SH-SY5Y (cell line): Measurements from ENCODE around the gene SLX1A.

Experiments used
- GATA2 ChIP-seq: IDR thresholded peaks from 2 replicates; pipeline ENCODE4 v1.6.1; 2011; ENCODE audit warnings: mild to moderate bottlenecking, low read depth, low read length
- GATA3 ChIP-seq: IDR thresholded peaks from 2 replicates; pipeline ENCODE4 v1.6.1; 2011; ENCODE audit warnings: low read depth, mild to moderate bottlenecking, low read length, moderate library complexity

DNA sequence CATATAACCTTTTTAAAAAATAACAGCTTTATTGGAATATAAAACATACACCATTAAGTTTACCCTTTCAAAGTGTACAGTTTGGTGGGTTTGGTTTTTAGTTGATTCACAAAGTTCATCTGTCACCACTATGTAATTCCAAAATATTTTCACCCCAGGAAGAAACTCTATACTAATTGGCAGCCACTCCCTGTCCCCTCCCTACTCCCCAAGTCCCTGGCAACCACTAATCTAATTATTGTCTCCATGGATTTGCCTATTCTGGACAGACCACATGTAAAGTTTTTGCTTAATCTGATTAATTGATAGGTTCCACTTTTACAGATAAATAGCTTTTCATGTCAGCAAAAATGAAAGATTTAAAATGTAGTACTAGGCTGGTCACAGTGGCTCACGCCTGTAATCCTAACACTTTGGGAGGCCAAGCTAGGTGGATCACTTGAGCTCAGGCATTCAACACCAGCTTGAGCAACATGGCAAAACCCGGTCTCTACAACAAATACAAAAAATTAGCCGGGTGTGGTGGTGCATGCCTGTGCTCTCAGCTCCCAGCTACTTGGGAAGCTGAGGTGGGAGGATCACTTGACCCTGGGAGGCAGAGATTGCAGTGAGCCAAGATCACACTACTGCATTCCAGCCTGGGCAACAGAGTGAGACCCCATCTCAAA lies 45.7 kb upstream of the SLX1A start:
- TF ChIP-seq GATA2: no peak
- no peak for TF ChIP-seq GATA3
